RWPE2 (cell line): ENCODE data around the gene FMNL2.

Experiments used
- ATAC-seq: fragments of 200-7000 bp; cut with Tn5 transposase; 3 replicates; pipeline ENCODE4 v1.9.1; 2021; ENCODE audit warnings: low read depth
- DNase-seq: peaks from one replicate; pipeline ENCODE4 v3.0.0-alpha.2; 2020; ENCODE audit warnings: low spot score
- H3K27ac ChIP-seq: fragments of 450-650 bp; 2 replicates; pipeline ENCODE4 v1.5.1; 2017; ENCODE audit warnings: mild to moderate bottlenecking; ENCODE audit not compliant: poor library complexity, severe bottlenecking
- H3K27me3 ChIP-seq: fragments of 250-450 bp; sonication (Bioruptor Pico); 2 replicates; pipeline ENCODE4 v1.5.1; 2021; ENCODE audit warnings: mild to moderate bottlenecking, moderate library complexity; ENCODE audit not compliant: insufficient read depth, poor library complexity, severe bottlenecking
- H3K36me3 ChIP-seq: fragments of 250-450 bp; sonication (Bioruptor Pico); 2 replicates; pipeline ENCODE4 v1.5.1; 2020; ENCODE audit warnings: low read depth, mild to moderate bottlenecking, moderate library complexity
- H3K4me1 ChIP-seq: fragments of 250-450 bp; sonication (Bioruptor Pico); 2 replicates; pipeline ENCODE4 v1.5.1; 2021; ENCODE audit warnings: mild to moderate bottlenecking, moderate library complexity; ENCODE audit not compliant: insufficient read depth, poor library complexity, severe bottlenecking
- H3K4me3 ChIP-seq: fragments of 250-450 bp; sonication (Bioruptor Pico); 2 replicates; pipeline ENCODE4 v1.5.1; 2021; ENCODE audit warnings: mild to moderate bottlenecking, moderate library complexity; ENCODE audit not compliant: severe bottlenecking
- H3K9me3 ChIP-seq: fragments of 250-450 bp; sonication (Bioruptor Pico); 2 replicates; pipeline ENCODE4 v1.5.1; 2021; ENCODE audit warnings: mild to moderate bottlenecking, moderate library complexity; ENCODE audit not compliant: severe bottlenecking
- CTCF ChIP-seq: fragments of 450-650 bp; IDR thresholded peaks from one replicate; pipeline ENCODE4 v1.5.1; 2017; ENCODE audit warnings: mild to moderate bottlenecking, moderate library complexity; ENCODE audit not compliant: poor library complexity, severe bottlenecking

The FMNL2 gene

GRCh38 chr2:152328013-152328412 is 7.0 kb upstream of the FMNL2 start:
- ATAC-seq = no peak
- Histone ChIP-seq H3K9me3 (no peaks in the 10 kb centered on the region), H3K4me1 (no peaks in the 10 kb centered on the region), H3K27me3 (no peaks in the 10 kb centered on the region), H3K27ac (no peak overlapping the region), H3K4me3 (no peak overlapping the region), H3K36me3 (no peaks in the 10 kb centered on the region)
- DNase-seq = no peak
- no peak for TF ChIP-seq CTCF

- no peak for DNase-seq
- H3K9me3 ChIP-seq = no peaks in the 10 kb centered on the region
- H3K27ac ChIP-seq = no peak overlapping the region
- ATAC-seq = no peak
- TF ChIP-seq CTCF = no peak
- H3K36me3 ChIP-seq = no peaks in the 10 kb centered on the region
- no peaks in the 10 kb centered on the region for H3K27me3 ChIP-seq
- no peak overlapping the region for H3K4me3 ChIP-seq
- no peaks in the 10 kb centered on the region for H3K4me1 ChIP-seq
Measured at GRCh38 chr2:152330235-152330866, 4.6 kb upstream of the FMNL2 start.

- DNase-seq (no peak), ATAC-seq (no peak)
- Histone ChIP-seq H3K9me3 (no peaks in the 10 kb centered on the region), H3K4me3 (peak overlapping the region; percentile 78), H3K27me3 (no peaks in the 10 kb centered on the region), H3K27ac (peak overlapping the region; percentile 68), H3K36me3 (no peaks in the 10 kb centered on the region), H3K4me1 (peaks cover 14% of the 10 kb centered on the region)
- no peak for TF ChIP-seq CTCF
Measured at GRCh38 chr2:152334701-152335015, 316 bp upstream of the FMNL2 start.

- H3K27me3 ChIP-seq = no peaks in the 10 kb centered on the region
- no peaks in the 10 kb centered on the region for H3K9me3 ChIP-seq
- peaks cover 14% of the 10 kb centered on the region for H3K4me1 ChIP-seq
- DNase-seq (no peak), ATAC-seq (no peak)
- H3K4me3 ChIP-seq = peak overlapping the region; percentile 78
- no peaks in the 10 kb centered on the region for H3K36me3 ChIP-seq
- TF ChIP-seq CTCF = peak; percentile 1
- H3K27ac ChIP-seq = peak overlapping the region; percentile 68
Measured at GRCh38 chr2:152335726-152336118, 748 bp downstream of the FMNL2 start.

GRCh38 chr2:152336119-152336853 is 1.3 kb downstream of the FMNL2 start:
- TF ChIP-seq CTCF = no peak
- no peaks in the 10 kb centered on the region for H3K27me3 ChIP-seq
- DNase-seq = no peak
- H3K9me3 ChIP-seq = no peaks in the 10 kb centered on the region
- ATAC-seq = peak; percentile 61
- peak overlapping the region; percentile 68 for H3K27ac ChIP-seq
- H3K36me3 ChIP-seq = no peaks in the 10 kb centered on the region
- H3K4me3 ChIP-seq = peak overlapping the region; percentile 78
- peaks cover 14% of the 10 kb centered on the region for H3K4me1 ChIP-seq
